HG02840 (cell line): Measurements from ENCODE around the gene SLK.

Experiments used
- ATAC-seq: cut with Tn5 transposase; IDR thresholded peaks from one replicate; pipeline ENCODE4 v1.9.1; 2021; ENCODE audit warnings: mild to moderate bottlenecking, moderate library complexity, moderate number of reproducible peaks; ENCODE audit not compliant: unreplicated experiment, low FRiP score

SLK gene

DNA sequence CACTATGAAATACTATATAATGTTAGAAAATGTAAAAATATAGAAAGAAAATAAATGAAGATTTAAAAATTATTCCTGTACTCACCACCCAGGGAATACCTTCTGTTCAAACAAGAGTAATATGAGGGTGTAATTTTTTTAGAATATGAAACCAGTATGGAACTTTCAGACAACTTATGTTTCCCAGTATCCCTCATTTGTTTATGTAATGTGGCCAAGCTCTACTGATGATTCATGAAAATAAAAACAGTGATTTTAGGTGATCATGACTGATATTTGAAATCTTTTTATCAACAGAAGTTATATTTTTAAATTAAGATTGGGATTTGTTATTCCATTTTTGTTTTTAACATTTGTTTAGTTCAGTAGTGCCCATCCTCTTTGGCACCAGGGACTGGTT, 18.8 kb downstream of the SLK start:
- no peak for ATAC-seq

DNA sequence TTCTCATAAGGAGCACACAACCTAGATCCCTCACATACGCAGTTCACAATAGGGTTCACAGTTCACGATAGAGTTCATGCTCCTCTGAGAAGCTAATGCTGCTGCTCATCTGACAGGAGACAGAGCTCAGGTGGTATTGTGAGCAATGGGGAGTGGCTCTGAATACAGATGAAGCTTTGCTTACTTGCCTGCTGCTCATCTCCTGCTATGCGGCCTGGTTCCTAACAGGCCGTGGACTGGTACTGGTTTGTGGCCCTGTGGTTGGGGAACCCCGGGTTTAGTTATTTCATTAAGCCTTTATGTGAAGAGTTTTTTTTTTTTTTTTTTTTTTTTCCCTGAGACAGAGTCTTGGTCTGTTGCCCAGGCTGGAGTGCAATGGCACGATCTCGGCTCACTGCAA, 19.4 kb downstream of the SLK start:
- no peak for ATAC-seq

DNA sequence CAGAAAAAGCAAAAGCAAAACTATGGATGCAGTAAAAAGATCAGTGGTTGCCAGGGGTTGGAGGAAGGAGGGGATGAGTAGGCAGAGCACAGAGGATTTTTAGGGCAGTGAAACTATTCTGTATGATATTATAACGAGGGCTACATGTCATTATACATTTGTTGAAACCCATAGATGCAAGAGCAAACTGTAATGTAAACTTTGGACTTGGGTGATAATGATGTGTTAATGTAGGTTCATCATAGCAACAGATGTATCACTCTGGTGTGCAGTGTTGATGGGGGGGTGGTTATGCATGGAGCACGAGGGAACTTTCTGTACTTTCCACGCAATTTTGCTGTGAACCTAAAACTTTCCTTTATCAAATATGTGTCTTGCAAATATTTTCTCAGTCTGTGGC, 23.2 kb downstream of the SLK start:
- ATAC-seq: no peak

DNA sequence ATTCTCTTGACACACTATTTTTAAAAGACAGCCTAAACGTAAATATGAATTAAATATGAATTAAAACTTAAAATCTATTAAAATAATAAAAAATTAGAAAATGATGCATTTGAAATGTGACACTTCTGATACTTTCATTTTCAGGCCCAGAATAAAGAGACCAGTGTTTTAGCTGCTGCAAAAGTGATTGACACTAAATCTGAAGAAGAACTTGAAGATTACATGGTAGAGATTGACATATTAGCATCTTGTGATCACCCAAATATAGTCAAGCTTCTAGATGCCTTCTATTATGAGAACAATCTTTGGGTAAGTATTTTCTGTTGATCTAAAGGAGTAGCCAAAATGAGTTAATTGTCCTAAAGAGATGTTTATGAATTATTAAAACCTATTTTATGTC, 23.6 kb downstream of the SLK start:
- ATAC-seq: no peak

DNA sequence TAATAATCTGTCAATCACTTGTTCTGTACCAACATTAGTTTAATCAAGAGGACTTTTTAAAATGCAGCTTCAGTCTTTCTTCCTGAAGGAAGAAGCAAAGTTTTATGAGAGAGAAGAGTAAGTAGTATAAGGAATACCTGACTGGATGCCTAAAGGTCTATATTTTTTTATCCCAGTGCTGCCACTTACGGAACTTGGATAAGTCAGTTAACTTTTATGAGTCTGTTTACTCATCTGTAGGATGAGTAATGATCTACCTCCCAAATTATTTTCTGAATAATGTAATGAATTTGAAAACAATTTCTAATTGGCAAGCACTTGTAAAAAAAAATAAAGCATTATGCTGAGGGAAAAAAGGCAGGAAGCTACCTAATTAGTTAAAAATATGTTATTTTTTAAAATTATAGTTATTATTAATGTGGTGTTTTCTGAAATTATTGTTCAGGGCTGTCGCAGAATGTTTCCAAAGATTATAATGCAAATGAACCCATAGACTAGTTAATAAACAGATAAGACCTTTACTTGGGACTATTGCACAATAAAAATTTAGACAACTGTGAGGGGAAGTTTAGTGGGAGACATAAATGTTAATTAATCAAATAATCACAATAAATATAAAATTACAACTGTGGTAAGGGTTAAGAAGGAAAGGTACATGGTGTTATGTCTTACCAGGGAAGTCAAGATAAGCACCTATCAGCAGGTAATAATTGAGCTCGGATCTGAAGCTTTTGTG, 24.6 kb downstream of the SLK start:
- no peak for ATAC-seq

DNA sequence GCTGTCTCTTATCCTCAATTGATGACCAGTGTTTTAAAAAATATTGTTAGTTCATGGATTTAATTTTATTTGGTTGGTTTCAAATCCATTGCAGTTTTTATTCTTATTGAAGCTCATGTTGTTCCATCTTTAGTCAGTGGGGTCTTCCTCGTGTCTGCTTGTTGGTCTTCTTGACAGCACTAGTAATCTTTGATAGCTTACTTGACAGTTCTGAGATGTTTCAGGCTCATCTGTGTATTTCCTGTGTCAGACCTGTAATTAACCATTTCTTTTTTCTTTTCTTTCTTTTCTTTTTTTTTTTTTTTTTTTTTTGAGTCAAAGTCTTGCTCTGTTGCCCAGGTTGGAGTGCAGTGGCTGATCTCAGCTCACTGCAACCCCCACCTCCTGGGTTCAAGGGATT, 28.2 kb downstream of the SLK start:
- ATAC-seq: no peak

DNA sequence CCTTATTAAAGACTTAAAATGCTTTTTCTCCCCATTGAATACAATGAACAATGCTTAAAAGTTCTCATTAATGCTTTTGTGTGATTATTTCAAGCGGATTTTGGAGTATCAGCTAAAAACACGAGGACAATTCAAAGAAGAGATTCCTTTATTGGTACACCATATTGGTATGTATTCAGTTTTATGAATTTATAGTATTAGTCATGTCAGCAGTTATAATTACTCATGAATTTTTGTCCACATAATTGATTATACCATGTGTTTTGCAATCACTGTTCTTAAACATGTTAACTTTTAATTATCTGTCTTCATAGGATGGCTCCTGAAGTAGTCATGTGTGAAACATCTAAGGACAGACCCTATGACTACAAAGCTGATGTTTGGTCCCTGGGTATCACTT, 31.9 kb downstream of the SLK start:
- ATAC-seq: no peak

DNA sequence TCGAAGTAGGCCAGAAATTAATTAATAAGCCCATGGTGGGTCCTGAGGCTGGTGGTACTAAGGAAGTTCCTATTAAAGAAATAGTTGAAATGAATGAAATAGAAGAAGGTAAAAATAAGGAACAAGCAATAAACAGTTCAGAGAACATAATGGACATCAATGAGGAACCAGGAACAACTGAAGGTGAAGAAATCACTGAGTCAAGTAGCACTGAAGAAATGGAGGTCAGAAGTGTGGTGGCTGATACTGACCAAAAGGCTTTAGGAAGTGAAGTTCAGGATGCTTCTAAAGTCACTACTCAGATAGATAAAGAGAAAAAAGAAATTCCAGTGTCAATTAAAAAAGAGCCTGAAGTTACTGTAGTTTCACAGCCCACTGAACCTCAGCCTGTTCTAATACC, 36.0 kb downstream of the SLK start:
- ATAC-seq: no peak

DNA sequence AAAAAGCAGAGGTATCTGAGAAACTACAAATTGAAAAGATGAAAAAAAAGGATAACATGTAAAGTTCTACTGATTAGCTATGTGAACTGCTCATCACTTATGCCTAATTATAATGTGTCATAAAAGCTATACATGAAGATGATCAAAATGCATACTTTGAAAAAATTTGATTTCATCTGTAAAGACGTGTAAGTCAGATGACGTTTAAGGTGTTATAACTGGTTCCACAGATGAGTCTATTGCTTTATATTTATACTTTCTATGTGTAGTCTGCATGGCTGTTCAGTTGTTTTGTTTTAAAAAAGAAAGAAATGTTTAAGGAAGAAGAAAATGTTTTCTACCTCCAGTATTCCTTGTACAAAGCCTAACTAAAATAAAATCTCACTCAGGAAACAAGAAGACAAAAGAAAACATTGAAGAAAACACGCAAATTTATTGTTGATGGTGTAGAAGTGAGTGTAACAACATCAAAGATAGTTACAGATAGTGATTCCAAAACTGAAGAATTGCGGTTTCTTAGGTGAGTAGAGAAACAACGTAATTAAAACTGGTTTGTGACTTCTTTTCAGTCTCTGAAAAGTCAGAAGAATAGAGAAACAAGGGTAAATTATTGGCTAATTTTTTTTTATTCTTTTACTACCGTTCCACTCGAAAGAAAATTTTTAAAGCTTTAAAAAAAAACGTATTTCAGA, 38.4 kb downstream of the SLK start:
- no peak for ATAC-seq

DNA sequence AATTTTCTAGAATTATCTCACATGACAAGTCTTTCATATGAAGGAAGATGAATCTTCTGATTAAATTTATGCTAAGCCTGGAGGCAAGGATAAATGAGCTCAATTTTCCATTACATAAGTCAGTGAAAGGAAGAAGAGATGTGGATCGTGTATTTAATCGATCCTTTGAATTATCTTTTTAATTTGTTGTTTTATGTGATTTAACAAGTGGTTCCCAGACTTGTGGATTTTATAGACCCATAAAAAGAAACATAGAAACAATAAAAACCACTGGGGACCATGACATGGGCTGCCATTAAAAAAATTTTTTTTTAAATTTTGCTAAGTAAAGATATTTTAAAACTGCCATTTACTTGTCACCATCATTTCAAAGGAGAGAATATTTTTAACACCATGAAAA, 45.0 kb downstream of the SLK start:
- ATAC-seq: no peak

DNA sequence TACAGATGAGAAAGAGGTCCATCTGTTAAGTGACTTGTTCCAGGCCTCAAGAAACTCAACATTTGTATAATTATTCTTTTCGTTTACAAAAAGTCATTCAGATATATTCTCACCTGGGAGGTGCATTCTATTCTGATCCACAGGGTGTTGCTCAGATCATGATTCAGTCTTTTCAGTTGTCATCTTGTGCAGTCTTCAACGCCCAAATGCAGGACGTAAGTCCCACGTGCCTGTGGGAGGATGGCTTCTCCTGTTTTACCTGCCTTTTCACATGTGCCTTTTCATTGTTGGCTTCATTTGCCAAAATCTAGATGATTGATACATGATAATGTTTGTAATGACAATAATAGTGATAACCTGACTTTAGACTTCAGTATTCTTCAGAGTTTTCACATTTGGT, 46.5 kb downstream of the SLK start:
- ATAC-seq: no peak

DNA sequence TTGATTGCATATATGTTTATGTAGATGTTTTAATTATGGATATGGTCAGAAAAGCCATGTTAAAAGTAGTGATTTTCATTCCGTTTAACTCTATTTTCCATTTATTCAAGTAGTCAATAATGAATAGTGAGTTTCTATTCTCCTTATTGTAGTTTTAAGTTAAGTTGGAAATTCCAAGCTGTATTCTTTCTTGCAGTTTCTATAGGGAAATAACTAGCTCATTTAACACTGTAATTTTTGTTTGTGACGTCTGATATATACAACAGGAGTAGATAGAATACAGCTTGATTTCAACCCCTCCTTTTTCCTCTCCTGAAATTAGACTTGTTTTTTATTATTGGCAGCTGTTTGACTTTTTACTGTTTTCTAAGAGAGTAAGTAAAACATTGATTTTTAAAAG, 47.2 kb downstream of the SLK start:
- no peak for ATAC-seq

DNA sequence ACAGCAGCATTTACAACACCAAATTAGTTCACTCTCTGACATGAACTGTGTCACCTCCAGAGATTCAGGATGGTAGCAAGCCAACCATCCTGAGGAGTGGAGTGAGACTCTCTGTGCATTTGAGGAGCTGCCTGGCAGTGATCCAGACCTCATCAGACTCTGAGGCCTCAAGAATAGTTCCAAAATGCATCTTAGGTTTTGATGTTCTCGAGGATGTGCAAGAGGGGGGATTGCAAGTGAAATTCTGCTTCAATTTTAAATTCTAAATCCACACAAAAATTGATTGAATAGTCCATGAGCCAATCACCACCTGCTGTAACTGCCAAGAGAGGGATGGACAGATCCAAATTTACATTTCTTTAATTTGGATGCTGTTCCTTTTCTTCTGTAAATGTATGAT, 49.7 kb downstream of the SLK start:
- no peak for ATAC-seq

DNA sequence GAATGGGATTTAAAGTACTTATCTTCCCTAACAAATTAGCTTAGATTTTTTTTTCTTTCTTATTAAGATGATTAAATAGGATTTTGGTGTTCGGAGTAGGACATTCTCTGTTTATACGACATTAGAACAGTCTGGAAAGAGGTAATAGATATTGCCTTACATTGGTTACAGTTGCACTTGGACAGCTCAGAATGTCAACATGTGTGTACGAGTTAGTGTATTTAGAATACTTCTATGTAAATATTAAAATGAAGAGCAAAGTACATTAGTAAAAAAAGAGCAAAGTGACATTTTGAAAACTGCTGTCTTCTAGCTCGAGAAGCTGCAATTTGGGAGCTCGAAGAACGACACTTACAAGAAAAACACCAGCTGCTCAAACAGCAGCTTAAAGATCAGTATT, 51.5 kb downstream of the SLK start:
- ATAC-seq: no peak

DNA sequence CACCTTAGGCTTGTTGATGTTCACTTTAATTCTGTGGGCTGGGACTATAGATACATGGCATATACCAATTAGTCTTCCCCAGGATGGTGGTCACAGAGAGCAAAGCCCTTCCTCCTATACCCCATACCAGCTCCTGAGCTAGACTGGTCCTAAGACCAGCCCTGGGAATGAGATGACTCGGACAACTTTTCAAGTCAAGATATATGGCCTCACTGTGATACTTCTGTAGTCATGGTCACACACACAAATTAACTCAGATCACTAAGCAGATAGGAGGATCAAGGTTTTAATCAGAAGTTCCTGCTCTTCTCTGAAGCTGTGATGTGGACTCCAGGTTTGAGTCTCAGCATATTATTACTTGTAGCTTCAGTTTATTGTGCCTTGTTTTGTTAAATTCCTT, 53.1 kb downstream of the SLK start:
- no peak for ATAC-seq

DNA sequence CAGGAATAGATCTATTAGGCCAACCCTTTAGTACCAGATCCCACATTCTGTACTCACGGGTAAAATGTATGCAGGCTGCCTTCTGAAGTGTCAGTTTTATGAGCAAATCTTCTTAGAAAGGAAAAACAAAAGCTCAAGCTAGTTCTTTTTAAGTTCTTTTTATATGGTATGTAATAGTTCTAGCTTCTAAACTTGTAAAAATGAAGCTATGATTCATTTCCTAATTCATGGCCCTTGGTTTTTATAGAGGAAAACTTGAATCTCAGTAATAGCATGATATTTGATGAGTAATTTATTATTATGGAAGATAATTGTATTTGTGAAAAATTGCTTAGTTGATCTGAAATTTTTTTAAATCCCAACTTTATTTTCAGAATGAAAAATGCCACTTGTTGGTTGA, 54.3 kb downstream of the SLK start:
- ATAC-seq: no peak

DNA sequence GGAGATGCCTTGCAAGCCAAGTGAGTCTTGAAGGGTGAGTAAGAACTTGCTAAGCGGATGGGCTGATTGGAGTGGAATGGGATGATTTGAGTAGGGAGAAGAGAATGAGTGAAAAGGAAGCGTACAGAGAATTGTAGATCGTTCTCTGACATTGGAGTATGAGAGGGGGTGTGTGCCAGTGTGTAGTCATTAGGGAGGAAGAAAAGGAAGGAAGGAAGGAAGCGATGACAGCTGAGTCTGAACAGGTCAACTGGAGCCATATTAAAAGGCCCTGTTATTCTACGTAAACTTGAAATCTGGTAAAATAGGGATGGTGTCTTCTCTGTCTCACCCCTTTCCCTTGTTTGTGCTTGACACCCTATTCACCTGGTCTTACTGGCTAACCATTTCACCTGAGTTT, 55.1 kb downstream of the SLK start:
- ATAC-seq: no peak

DNA sequence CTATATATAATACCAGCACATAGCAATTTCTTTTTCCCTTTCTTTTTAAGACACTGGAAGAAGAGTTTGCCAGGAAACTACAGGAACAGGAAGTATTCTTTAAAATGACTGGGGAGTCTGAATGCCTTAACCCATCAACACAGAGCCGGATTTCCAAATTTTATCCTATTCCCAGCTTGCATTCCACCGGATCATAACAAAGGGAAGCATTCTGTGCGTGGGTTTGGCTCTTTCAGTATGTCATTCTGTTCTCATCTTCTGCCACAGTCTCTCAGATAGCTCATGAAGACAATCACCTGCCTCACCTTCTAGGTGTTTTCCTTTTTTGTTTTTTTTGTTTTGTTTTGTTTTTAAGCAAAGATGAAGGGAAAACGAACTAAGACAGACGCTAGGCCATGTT, 58.6 kb downstream of the SLK start:
- ATAC-seq: no peak

DNA sequence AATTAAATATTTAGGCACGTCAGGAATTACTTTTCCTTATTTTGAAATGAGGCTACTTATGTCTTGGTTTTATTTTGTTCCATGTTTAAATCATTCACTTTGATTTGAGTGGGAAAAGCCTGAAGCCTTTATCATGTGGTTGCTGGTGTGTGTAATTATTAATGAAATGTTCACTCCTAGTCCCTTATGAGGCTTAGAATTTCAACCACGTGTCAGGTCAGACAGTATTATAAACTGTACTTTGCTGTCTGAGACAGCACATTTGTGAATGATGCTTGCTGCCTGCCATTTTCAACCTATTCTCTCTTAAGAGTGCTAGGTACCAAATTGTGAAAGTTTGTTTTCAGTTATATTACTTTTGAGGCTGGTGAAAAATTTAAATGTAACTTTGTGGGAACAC, 59.8 kb downstream of the SLK start:
- ATAC-seq: no peak

DNA sequence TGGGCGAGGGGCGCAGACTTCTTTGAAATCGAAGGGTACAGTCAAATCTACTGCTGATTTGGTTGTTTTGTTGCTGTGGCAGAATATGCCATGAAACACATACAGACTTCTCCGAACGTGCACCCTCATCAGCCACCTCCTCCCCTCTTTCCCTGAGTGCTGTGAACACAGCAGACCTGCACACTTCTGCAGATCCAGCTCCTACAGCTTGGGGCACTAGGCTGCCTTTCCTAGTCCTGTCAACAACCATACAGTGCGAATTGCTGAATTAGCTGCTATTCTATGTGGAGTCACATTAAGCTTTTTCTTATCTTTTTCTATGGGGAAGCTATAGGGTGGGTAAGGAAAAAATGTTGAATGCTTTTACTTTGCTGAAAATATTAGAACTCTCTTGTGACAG, 61.2 kb downstream of the SLK start:
- no peak for ATAC-seq

DNA sequence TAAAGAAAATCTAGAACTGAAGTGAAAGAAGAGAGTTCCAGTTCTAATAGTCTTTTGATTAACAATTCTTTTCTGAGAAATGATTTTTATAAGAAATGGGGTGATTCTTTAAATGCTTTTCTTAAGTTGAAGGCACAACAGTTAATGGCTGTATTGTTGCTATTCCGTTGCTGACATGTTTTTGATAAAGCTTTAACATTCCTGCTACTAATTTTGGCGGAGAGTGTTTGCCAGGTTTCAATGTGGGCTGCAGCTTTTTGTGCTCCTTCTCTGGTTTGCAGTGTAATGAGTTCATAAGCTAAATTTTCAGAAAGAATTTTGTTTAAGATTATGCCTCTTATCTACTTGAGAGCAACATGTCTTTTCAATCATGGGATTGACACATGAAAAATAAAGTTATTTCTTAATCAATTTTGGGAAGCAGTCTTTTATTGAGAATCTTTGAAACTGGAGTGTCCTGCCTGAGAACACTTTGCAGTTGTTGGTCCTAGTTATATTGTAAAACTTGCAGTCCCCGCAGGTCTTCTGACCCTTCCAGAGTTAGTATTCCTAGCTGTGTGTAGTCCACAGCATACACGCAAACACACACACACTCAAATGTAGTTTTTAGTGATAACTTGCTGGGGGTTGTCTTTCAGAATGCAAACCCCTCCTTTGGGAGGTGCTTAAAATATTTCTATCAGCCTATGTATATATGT, 62.0 kb downstream of the SLK start:
- ATAC-seq: no peak

DNA sequence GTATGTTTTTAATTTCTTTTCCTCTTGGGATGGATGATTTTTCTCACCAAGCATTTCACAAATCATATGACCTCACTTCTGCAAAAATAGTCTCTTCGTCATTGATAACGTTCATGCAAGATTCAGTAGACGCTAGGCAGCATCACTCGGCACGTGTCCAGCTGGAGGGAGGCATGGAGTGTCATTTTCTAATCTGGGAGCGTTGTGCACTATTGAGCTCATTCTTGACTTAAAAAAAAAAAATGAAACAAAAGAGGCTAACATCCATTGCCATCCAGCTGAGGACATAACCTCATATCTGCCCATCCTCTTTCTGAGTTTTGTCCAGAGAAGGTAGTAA, 62.6 kb downstream of the SLK start:
- no peak for ATAC-seq
